Uterus (tissue), 2 donors: ENCODE results near the gene SGIP1.

ENCODE experiments used
- CTCF ChIP-seq, 4 experiments: fragments of 200-600 bp in 2 of 4; fragments of 450-650 bp in 2 of 4; sonication (generic) in 2 of 4; IDR thresholded peaks; one replicate each; pipeline ENCODE4 v1.5.1; 2016 to 2019; ENCODE audit warnings: antibody characterized with exemption in 4 of 4, mild to moderate bottlenecking in 2 of 4, moderate library complexity in 1 of 4
- POLR2A ChIP-seq, 2 donors: fragments of 450-650 bp; IDR thresholded peaks; one replicate each; pipeline ENCODE4 v1.6.1; 2016; ENCODE audit warnings: antibody characterized with exemption in 2 of 2, mild to moderate bottlenecking in 1 of 2, moderate library complexity in 1 of 2

DNA sequence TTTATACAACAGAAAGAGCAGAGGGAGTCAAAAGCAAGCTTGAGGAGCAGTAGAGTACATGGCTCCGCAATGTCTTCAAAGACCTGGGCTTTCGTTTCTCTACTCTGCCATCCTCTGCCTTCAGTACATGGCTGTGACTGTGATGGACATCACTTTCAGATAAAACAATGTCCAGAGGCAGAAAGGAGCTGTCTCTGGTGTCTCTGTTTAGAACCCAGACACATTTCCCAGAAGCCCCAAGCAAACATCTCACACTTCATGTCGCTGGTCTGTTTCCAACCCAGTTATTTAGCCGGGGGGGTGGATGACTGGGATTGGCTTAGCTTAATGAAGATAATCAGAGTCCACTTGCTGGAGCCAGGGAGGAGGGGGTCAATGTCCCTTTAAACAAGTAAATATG is 25.6 kb downstream of the SGIP1 start:
- TF ChIP-seq POLR2A (IDR thresholded peaks at IDR 0.05), result no peak
- no peak for TF ChIP-seq CTCF (IDR thresholded peaks at IDR 0.05)
